Medulla oblongata (tissue), 1 donor: Measurements from ENCODE around the gene LARP1.

ENCODE experiments used
- DNase-seq: peaks from one replicate; pipeline ENCODE4 v3.0.0-alpha.2; 2015; ENCODE audit errors: extremely low spot score

Gene LARP1

GRCh38 chr5:154761046-154761736 lies 6.0 kb downstream of the LARP1 start:
- no peak for DNase-seq

- no peak for DNase-seq
Observed at GRCh38 chr5:154762261-154762660, 7.1 kb downstream of the LARP1 start.

GRCh38 chr5:154762700-154763099 lies 7.5 kb downstream of the LARP1 start:
- no peak for DNase-seq

GRCh38 chr5:154764967-154765366 lies 9.8 kb downstream of the LARP1 start:
- no peak for DNase-seq

GRCh38 chr5:154765396-154765925 lies 10.3 kb downstream of the LARP1 start:
- DNase-seq, result no peak

- no peak for DNase-seq
Observed at GRCh38 chr5:154766558-154767281, 11.5 kb downstream of the LARP1 start.

GRCh38 chr5:154767576-154767975 lies 12.4 kb downstream of the LARP1 start:
- no peak for DNase-seq

GRCh38 chr5:154768207-154768606 lies 13.0 kb downstream of the LARP1 start:
- DNase-seq, result no peak

GRCh38 chr5:154770111-154770510 lies 14.9 kb downstream of the LARP1 start:
- DNase-seq, result no peak

GRCh38 chr5:154771383-154771901 lies 16.3 kb downstream of the LARP1 start:
- DNase-seq, result peak; percentile 26

GRCh38 chr5:154773326-154773725 lies 18.1 kb downstream of the LARP1 start:
- no peak for DNase-seq

- no peak for DNase-seq
Observed at GRCh38 chr5:154776167-154776566, 21.0 kb downstream of the LARP1 start.

- peak; percentile 65 for DNase-seq
Observed at GRCh38 chr5:154778534-154778933, 23.4 kb downstream of the LARP1 start.

GRCh38 chr5:154779105-154779504 lies 23.9 kb downstream of the LARP1 start:
- no peak for DNase-seq

GRCh38 chr5:154780128-154780527 lies 25.0 kb downstream of the LARP1 start:
- no peak for DNase-seq

- no peak for DNase-seq
Observed at GRCh38 chr5:154782326-154782725, 27.1 kb downstream of the LARP1 start.

GRCh38 chr5:154782812-154783592 lies 27.8 kb downstream of the LARP1 start:
- DNase-seq, result no peak

GRCh38 chr5:154783774-154784460 lies 28.7 kb downstream of the LARP1 start:
- no peak for DNase-seq

GRCh38 chr5:154784856-154785255 lies 29.7 kb downstream of the LARP1 start:
- no peak for DNase-seq

GRCh38 chr5:154786414-154786813 lies 31.2 kb downstream of the LARP1 start:
- no peak for DNase-seq

- DNase-seq, result no peak
Observed at GRCh38 chr5:154788212-154788611, 33.0 kb downstream of the LARP1 start.

- DNase-seq, result no peak
Observed at GRCh38 chr5:154791535-154791934, 36.4 kb downstream of the LARP1 start.
